GM12864 (cell line): ENCODE results near the gene WNT1.

Experiments used
- DNase-seq: peaks from one replicate; pipeline ENCODE4 v3.0.0-alpha.2; 2011; ENCODE audit warnings: low read depth
- H3K4me3 ChIP-seq: 2 replicates; pipeline ENCODE4 v1.5.1; 2011; ENCODE audit warnings: mild to moderate bottlenecking, low read depth, low read length, control low read depth
- CTCF ChIP-seq: IDR thresholded peaks from 2 replicates; pipeline ENCODE4 v1.5.1; 2011; ENCODE audit warnings: low read depth, mild to moderate bottlenecking, moderate library complexity, low read length, control low read depth, inconsistent platforms; ENCODE audit errors: missing control alignments

The WNT1 gene

GRCh38 chr12:49028666-49029275, 50.6 kb downstream of the WNT1 start:
- DNase-seq, result no peak
- TF ChIP-seq CTCF, result no peak
- no peak overlapping the region for H3K4me3 ChIP-seq

GRCh38 chr12:49030119-49030518, 52.0 kb downstream of the WNT1 start:
- TF ChIP-seq CTCF, result no peak
- no peak for DNase-seq
- H3K4me3 ChIP-seq, result no peak overlapping the region

GRCh38 chr12:49030714-49031572, 52.8 kb downstream of the WNT1 start:
- no peak for DNase-seq
- no peak overlapping the region for H3K4me3 ChIP-seq
- no peak for TF ChIP-seq CTCF

GRCh38 chr12:49031573-49032161, 53.5 kb downstream of the WNT1 start:
- TF ChIP-seq CTCF, result no peak
- DNase-seq, result no peak
- no peak overlapping the region for H3K4me3 ChIP-seq
